Smooth muscle cell (in vitro differentiated cells): ENCODE data around the gene MRPL40. TPM values are rescaled to one million over a fixed set of nuclear protein-coding genes. Genes with fewer than 3 reads are reported as not detected.

ENCODE experiments used
- DNase-seq: peaks from one replicate; lab custom pipeline; 2025; ENCODE audit not compliant: unreplicated experiment; lab: John Stamatoyannopoulos, UW
- H2AFZ ChIP-seq: fragments of 200-600 bp; sonication (generic); 2 replicates; pipeline ENCODE4 v1.6.0; 2016; ENCODE audit warnings: antibody characterized with exemption, low read depth, mild to moderate bottlenecking
- H3F3A ChIP-seq: fragments of 200-600 bp; sonication (generic); 2 replicates; pipeline ENCODE4 v1.6.0; 2017; ENCODE audit warnings: antibody characterized with exemption, low read depth
- H3K27ac ChIP-seq: fragments of 200-600 bp; sonication (generic); 2 replicates; pipeline ENCODE4 v1.5.1; 2016; ENCODE audit warnings: low read depth, mild to moderate bottlenecking
- H3K27me3 ChIP-seq: fragments of 200-600 bp; sonication (generic); 2 replicates; pipeline ENCODE4 v1.6.1; 2016; ENCODE audit warnings: low read depth, mild to moderate bottlenecking
- H3K36me3 ChIP-seq: fragments of 200-600 bp; sonication (generic); 2 replicates; pipeline ENCODE4 v1.5.1; 2016; ENCODE audit warnings: low read depth
- H3K4me1 ChIP-seq: fragments of 200-600 bp; sonication (generic); 2 replicates; pipeline ENCODE4 v1.5.1; 2016; ENCODE audit warnings: low read depth
- H3K4me2 ChIP-seq: fragments of 200-600 bp; sonication (generic); 2 replicates; pipeline ENCODE4 v1.6.0; 2016; ENCODE audit warnings: mild to moderate bottlenecking
- H3K4me3 ChIP-seq: fragments of 200-600 bp; sonication (generic); 2 replicates; pipeline ENCODE4 v1.5.1; 2016; ENCODE audit warnings: mild to moderate bottlenecking
- H3K79me2 ChIP-seq: fragments of 200-600 bp; sonication (generic); 2 replicates; pipeline ENCODE4 v1.6.0; 2016; ENCODE audit warnings: low read depth, mild to moderate bottlenecking
- H3K9ac ChIP-seq: fragments of 200-600 bp; sonication (generic); 2 replicates; pipeline ENCODE4 v1.6.0; 2016; ENCODE audit warnings: low read depth
- H3K9me3 ChIP-seq: fragments of 200-600 bp; sonication (generic); replicated peaks from 2 replicates; pipeline ENCODE4 v1.5.1; 2016; ENCODE audit warnings: low read depth
- H4K20me1 ChIP-seq: fragments of 200-600 bp; sonication (generic); 2 replicates; pipeline ENCODE4 v1.6.0; 2016; ENCODE audit warnings: low read depth
- WGBS: methylation state at CpG from one replicate; pipeline ENCODE4 v1.1.7; 2016; ENCODE audit warnings: low lambda C conversion rate; 5-methylcytosine and 5-hydroxymethylcytosine counted together
- polyA plus RNA-seq: library from polyadenylated mRNA; unstranded; fragments of >200 nt; fragmentation: Nextera tagmentation; extraction: Ambion mirVana; gene quantifications from 2 replicates; pipeline ENCODE4 v1.2.1, GENCODE V29; 2016
- total RNA-seq: library from RNA; depleted of rRNA; stranded (reverse); fragments of >200 nt; gene quantifications from 2 replicates; pipeline ENCODE4 v1.2.3, GENCODE V29; 2014
- TF ChIP-seq, protein P1 (sequence below): fragments of 200-600 bp; sonication (generic); IDR thresholded peaks from 2 replicates; pipeline ENCODE4 v1.5.1; 2017; ENCODE audit warnings: borderline replicate concordance, mild to moderate bottlenecking, antibody characterized with exemption; ENCODE audit not compliant: insufficient read depth, poor library complexity, severe bottlenecking

Gene MRPL40
- total and polyA plus RNA-seq, 2 experiments from 2014 or later = 30.4 to 54.8 TPM

DNA sequence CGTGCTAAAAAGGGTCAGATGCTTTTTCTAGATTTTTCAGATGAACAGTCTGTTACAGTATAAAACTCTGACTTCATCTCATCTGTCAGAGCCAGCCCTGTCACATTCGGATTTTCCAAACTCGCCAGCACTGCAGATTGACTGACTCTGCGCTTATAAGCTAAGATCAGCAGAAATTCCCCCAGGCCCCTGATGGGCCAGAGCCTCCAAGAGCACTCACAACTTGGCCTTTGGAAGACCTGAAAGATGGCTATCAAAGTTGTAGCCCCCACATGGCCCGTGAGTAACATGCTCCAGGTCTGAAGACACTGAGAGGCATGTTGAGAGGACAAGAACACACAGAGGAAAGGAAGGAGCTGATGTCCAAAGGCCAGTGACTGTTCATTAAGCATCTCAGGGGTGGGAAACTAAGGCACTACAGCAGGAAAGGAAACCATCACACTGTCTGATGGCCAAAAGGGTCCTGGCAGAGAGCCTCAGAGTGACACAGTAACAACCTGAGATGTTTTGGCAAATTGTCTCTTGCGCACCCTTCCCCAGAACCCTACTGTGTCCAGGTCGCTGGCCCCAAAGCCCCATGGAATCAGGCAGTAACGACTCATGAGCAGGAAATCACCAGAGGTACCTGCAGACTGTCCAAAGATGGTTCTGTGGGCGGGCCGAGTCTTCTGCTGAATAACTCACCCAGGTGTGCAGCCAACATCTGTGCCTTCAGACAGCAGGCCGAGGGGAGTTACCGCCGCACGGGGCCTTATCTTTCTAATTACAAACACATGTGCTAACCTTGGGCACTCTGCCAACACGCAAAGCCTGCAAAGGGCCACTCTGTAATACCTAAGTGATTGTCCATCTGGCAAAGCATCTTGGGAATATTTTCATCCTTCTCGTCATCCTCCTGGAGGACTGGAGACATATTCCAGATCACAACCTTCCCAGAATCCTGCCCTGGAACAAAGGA, 24.4 kb upstream of the MRPL40 start:
- H2AFZ ChIP-seq = no peak overlapping the region
- no peak for DNase-seq
- no peak overlapping the region for H3K9ac ChIP-seq
- H3K4me3 ChIP-seq = no peak overlapping the region
- peaks cover 4% of the 10 kb centered on the region for H3K36me3 ChIP-seq
- H3F3A ChIP-seq = no peaks in the 10 kb centered on the region
- no peak overlapping the region for H3K4me2 ChIP-seq
- H3K27ac ChIP-seq = no peak overlapping the region
- TF ChIP-seq, protein P1, sequence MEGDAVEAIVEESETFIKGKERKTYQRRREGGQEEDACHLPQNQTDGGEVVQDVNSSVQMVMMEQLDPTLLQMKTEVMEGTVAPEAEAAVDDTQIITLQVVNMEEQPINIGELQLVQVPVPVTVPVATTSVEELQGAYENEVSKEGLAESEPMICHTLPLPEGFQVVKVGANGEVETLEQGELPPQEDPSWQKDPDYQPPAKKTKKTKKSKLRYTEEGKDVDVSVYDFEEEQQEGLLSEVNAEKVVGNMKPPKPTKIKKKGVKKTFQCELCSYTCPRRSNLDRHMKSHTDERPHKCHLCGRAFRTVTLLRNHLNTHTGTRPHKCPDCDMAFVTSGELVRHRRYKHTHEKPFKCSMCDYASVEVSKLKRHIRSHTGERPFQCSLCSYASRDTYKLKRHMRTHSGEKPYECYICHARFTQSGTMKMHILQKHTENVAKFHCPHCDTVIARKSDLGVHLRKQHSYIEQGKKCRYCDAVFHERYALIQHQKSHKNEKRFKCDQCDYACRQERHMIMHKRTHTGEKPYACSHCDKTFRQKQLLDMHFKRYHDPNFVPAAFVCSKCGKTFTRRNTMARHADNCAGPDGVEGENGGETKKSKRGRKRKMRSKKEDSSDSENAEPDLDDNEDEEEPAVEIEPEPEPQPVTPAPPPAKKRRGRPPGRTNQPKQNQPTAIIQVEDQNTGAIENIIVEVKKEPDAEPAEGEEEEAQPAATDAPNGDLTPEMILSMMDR = no peak
- H3K9me3 ChIP-seq = no peaks in the 10 kb centered on the region
- peaks cover 33% of the 10 kb centered on the region for H4K20me1 ChIP-seq
- no peaks in the 10 kb centered on the region for H3K27me3 ChIP-seq
- H3K4me1 ChIP-seq = no peaks in the 10 kb centered on the region
- H3K79me2 ChIP-seq = peaks cover 11% of the 10 kb centered on the region
- WGBS = 94% methylated on average over 16 of the region's 16 CpGs

DNA sequence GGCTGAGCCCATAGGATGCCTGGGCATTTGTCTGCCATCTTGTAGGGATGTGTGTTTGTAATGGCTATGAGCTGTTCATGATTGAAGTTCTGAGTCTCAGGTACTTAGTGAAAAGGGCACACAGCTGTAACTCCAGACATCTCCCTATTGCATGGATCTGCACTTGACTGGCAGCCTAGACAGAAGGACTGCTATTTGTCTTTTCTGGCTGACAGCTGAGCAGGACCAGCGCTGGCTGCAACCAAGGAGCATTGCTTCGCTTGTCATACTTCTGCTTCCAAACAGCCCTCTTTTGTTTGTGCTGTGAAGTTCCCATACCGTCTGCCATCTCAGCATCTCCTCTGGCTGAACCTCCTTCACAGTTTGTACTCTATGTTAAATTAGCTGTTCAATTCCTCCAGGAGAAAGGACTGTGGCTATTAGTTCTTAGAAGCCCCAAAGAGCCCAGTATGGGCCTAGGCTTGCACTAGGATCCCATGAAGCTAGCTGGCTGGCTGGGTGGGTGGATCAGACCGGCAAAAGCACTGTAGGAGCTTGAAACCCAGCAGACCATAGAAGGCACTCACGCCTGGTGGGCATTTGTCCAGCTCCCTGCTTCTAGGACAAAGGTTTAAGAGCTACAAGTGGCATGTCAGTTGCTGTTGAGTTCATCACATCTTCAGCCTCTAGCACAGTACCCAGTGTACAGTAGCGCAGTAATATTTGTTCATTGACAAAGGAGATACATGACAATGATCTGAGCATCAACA, 21.2 kb upstream of the MRPL40 start:
- TF ChIP-seq, protein P1 = no peak
- 92% methylated on average over 6 of the region's 6 CpGs for WGBS

DNA sequence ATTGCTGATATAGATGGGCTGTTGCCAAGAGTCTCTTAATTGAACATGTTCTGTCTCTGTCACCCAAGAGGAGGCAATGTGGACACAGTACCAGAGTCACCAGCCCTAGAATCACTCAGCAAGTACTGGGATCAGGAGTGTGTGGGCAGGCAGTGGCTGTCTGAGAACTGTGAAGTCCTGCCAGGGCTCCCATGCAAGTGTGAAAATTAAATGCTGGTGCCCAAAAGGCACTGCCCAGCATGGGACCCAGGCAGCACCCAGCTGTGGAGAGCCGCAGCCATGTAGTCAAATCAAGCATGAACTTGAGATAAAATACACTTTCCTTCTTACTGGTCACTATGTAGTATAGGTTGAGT, 20.7 kb upstream of the MRPL40 start:
- peaks cover 70% of the 10 kb centered on the region for H4K20me1 ChIP-seq
- TF ChIP-seq, protein P1 = no peak
- no peaks in the 10 kb centered on the region for H3K9me3 ChIP-seq
- H3K27ac ChIP-seq = no peak overlapping the region
- H2AFZ ChIP-seq = no peak overlapping the region
- H3K4me1 ChIP-seq = no peaks in the 10 kb centered on the region
- no peak overlapping the region for H3K4me3 ChIP-seq
- H3K27me3 ChIP-seq = no peaks in the 10 kb centered on the region
- 100% methylated on average over 1 of the region's 1 CpG for WGBS
- DNase-seq = no peak
- peaks cover 4% of the 10 kb centered on the region for H3K36me3 ChIP-seq
- peaks cover 46% of the 10 kb centered on the region for H3K79me2 ChIP-seq
- no peaks in the 10 kb centered on the region for H3F3A ChIP-seq
- H3K4me2 ChIP-seq = no peak overlapping the region
- no peak overlapping the region for H3K9ac ChIP-seq

More for the DNA sequence above, 21.2 kb upstream of the MRPL40 start:
- Histone ChIP-seq H3K4me1 (no peaks in the 10 kb centered on the region), H3K4me3 (no peak overlapping the region), H3K9me3 (no peaks in the 10 kb centered on the region), H3K4me2 (no peak overlapping the region), H3F3A (no peaks in the 10 kb centered on the region), H4K20me1 (peaks cover 64% of the 10 kb centered on the region), H3K27me3 (no peaks in the 10 kb centered on the region), H3K36me3 (peaks cover 4% of the 10 kb centered on the region), H2AFZ (no peak overlapping the region), H3K9ac (no peak overlapping the region), H3K27ac (no peak overlapping the region), H3K79me2 (peaks cover 41% of the 10 kb centered on the region)
- no peak for DNase-seq
